Stimulated activated CD4-positive, alpha-beta T cell treated with anti-CD3 and anti-CD28 coated beads, Interleukin-15, amount 100 ng/mL, for 1 hour (primary cell): ENCODE measurements around the gene C11orf91.
"Not testable (repeated sequence)": the region's sequence is repeated elsewhere in the genome, so short reads cannot be mapped to it uniquely, and the experiment has no call there.

Experiments
- DNase-seq, 2 donors: peaks; one replicate each; pipeline ENCODE4 v3.0.0-alpha.2; 2020; ENCODE audit warnings: low read depth in 1 of 2, low spot score in 1 of 2

C11orf91 gene

GRCh38 chr11:33722590-33723234 is 22.1 kb upstream of the C11orf91 start:
- DNase-seq, result no peak

- DNase-seq, result no peak
Measured at GRCh38 chr11:33721984-33722383, 21.4 kb upstream of the C11orf91 start.

- DNase-seq, result no peak
Measured at GRCh38 chr11:33721426-33721825, 20.8 kb upstream of the C11orf91 start.

GRCh38 chr11:33719587-33719986 is 19.0 kb upstream of the C11orf91 start:
- DNase-seq, result no peak

- DNase-seq, result no peak
Measured at GRCh38 chr11:33718440-33718839, 17.8 kb upstream of the C11orf91 start.

GRCh38 chr11:33716243-33716642 is 15.6 kb upstream of the C11orf91 start:
- DNase-seq, result no peak

GRCh38 chr11:33713856-33714398 is 13.3 kb upstream of the C11orf91 start:
- no peak for DNase-seq

- DNase-seq, result no peak
Measured at GRCh38 chr11:33713151-33713855, 12.7 kb upstream of the C11orf91 start.

GRCh38 chr11:33712436-33712835 is 11.8 kb upstream of the C11orf91 start:
- no peak for DNase-seq

GRCh38 chr11:33709466-33709865 is 8.8 kb upstream of the C11orf91 start:
- no peak for DNase-seq

- DNase-seq, result no peak
Measured at GRCh38 chr11:33708985-33709384, 8.4 kb upstream of the C11orf91 start.

GRCh38 chr11:33707831-33708230 is 7.2 kb upstream of the C11orf91 start:
- DNase-seq, result not testable (repeated sequence)

- DNase-seq, result no peak
Measured at GRCh38 chr11:33706966-33707365, 6.3 kb upstream of the C11orf91 start.

- DNase-seq, result no peak
Measured at GRCh38 chr11:33706546-33706945, 5.9 kb upstream of the C11orf91 start.

- no peak for DNase-seq
Measured at GRCh38 chr11:33704240-33705002, 3.8 kb upstream of the C11orf91 start.

GRCh38 chr11:33703788-33704187 is 3.2 kb upstream of the C11orf91 start:
- no peak for DNase-seq

GRCh38 chr11:33703234-33703633 is 2.6 kb upstream of the C11orf91 start:
- no peak for DNase-seq

GRCh38 chr11:33701302-33702230 is 940 bp upstream of the C11orf91 start:
- DNase-seq, result no peak

GRCh38 chr11:33700063-33700501 is 544 bp downstream of the C11orf91 start:
- no peak for DNase-seq

- DNase-seq, result no peak
Measured at GRCh38 chr11:33699515-33700062, 1.0 kb downstream of the C11orf91 start.
